ENCODE measurements around the gene C19orf47. TPM values are rescaled to one million over a fixed set of nuclear protein-coding genes. Genes with fewer than 3 reads are reported as not detected.

Gene C19orf47
- total RNA-seq, 4 donors from 2014 or later, result 7.6 to 11.9 (median 8.3) TPM

- no peak for ATAC-seq (ENCODE audit: low FRiP score)
- no peak for TF ChIP-seq CTCF (IDR thresholded peaks at IDR 0.05)
- no peak for DNase-seq (ENCODE audit: low spot score)
Observed at GRCh38 chr19:40286235-40286970, 61.8 kb downstream of the C19orf47 start.

- ATAC-seq (ENCODE audit: low FRiP score), result peak; percentile 98
- DNase-seq (ENCODE audit: low spot score), result peak; percentile 84
- no peak for TF ChIP-seq CTCF (IDR thresholded peaks at IDR 0.05)
Observed at GRCh38 chr19:40285353-40286234, 62.6 kb downstream of the C19orf47 start.

GRCh38 chr19:40284501-40285352 lies 63.5 kb downstream of the C19orf47 start, which contains the start of gene AKT2:
Gene AKT2, minus strand, starts transcription at chr19:40285345. Its CDS starts 20,078 bp downstream, at chr19:40265267.
- DNase-seq (ENCODE audit: low spot score), result no peak
- peak; percentile 48 for ATAC-seq (ENCODE audit: low FRiP score)
- no peak for TF ChIP-seq CTCF (IDR thresholded peaks at IDR 0.05)

- no peak for ATAC-seq (ENCODE audit: low FRiP score)
- no peak for TF ChIP-seq CTCF (IDR thresholded peaks at IDR 0.05)
- DNase-seq (ENCODE audit: low spot score), result no peak
Observed at GRCh38 chr19:40284251-40284500, 64.0 kb downstream of the C19orf47 start.

- ATAC-seq (ENCODE audit: low FRiP score) (no peak), DNase-seq (ENCODE audit: low spot score) (no peak)
- TF ChIP-seq CTCF (IDR thresholded peaks at IDR 0.05), result no peak
Observed at GRCh38 chr19:40283414-40284250, 64.6 kb downstream of the C19orf47 start.

- no peak for ATAC-seq (ENCODE audit: low FRiP score)
- DNase-seq (ENCODE audit: low spot score), result no peak
- no peak for TF ChIP-seq CTCF (IDR thresholded peaks at IDR 0.05)
Observed at GRCh38 chr19:40282920-40283319, 65.3 kb downstream of the C19orf47 start.

Data from omental fat pad (tissue), 4 donors.